Activated T-helper 1 cell treated with anti-CD3 and anti-CD28 coated beads, Interleukin-12 subunit alpha, Interleukin-12 subunit beta, Interleukin-2, Interleukin-4 antibody, amounts not matched to agents 30 ng/mL and 10 ng/mL and 1 ng/mL, durations not matched to agents 14 hours and 24 hours and 36 hours (primary cell): ENCODE measurements around the gene DUSP16. TPM values are rescaled to one million over a fixed set of nuclear protein-coding genes. Genes with fewer than 3 reads are reported as not detected.

ENCODE experiments used
- DNase-seq: peaks from one replicate; pipeline ENCODE4 v3.0.0; 2021; ENCODE audit warnings: low spot score
- H3K27ac Mint-ChIP-seq: one replicate; pipeline ENCODE4 v1.8.0; 2021; ENCODE audit warnings: mild to moderate bottlenecking, mixed read lengths
- H3K27me3 Mint-ChIP-seq: one replicate; pipeline ENCODE4 v1.8.0; 2022; ENCODE audit warnings: mild to moderate bottlenecking, moderate library complexity, mixed read lengths; ENCODE audit not compliant: insufficient read depth
- H3K36me3 Mint-ChIP-seq: one replicate; pipeline ENCODE4 v1.8.0; 2021; ENCODE audit warnings: low read depth, mixed read lengths
- H3K4me1 Mint-ChIP-seq: one replicate; pipeline ENCODE4 v1.8.0; 2021; ENCODE audit warnings: low read depth, mixed read lengths
- H3K4me3 Mint-ChIP-seq: one replicate; pipeline ENCODE4 v1.8.0; 2021; ENCODE audit warnings: mild to moderate bottlenecking, moderate library complexity, mixed read lengths
- H3K9me3 Mint-ChIP-seq: one replicate; pipeline ENCODE4 v1.8.0; 2021; ENCODE audit warnings: mixed read lengths
- intact Hi-C: fragments of 100-400 bp; cut with micrococcal nuclease; formaldehyde crosslinking; loops from one replicate; pipeline ENCODE4 v1.15.1; 2024
- total RNA-seq: library from RNA; stranded (reverse); gene quantifications from 2 replicates; pipeline ENCODE4 v1.2.3, GENCODE V29; 2022

Gene DUSP16
- total RNA-seq, 1 donor from 2014 or later, result 52.0 TPM

- Mint-ChIP-seq H3K27me3 (no peaks in the 10 kb centered on the region), H3K4me3 (peak overlapping the region; percentile 34), H3K9me3 (peaks cover under 1% of the 10 kb centered on the region), H3K27ac (peak overlapping the region; percentile 95), H3K36me3 (peaks cover 17% of the 10 kb centered on the region), H3K4me1 (peaks cover 74% of the 10 kb centered on the region)
- intact Hi-C loops, result loop anchor here (1.0 to 2.0 kb wide), 9 partner anchors 11 to 141 kb away; partner anchors contain the start of gene DUSP16
- no peak for DNase-seq
Measured at GRCh38 chr12:12442548-12443071, 120.1 kb downstream of the DUSP16 start.

DNA sequence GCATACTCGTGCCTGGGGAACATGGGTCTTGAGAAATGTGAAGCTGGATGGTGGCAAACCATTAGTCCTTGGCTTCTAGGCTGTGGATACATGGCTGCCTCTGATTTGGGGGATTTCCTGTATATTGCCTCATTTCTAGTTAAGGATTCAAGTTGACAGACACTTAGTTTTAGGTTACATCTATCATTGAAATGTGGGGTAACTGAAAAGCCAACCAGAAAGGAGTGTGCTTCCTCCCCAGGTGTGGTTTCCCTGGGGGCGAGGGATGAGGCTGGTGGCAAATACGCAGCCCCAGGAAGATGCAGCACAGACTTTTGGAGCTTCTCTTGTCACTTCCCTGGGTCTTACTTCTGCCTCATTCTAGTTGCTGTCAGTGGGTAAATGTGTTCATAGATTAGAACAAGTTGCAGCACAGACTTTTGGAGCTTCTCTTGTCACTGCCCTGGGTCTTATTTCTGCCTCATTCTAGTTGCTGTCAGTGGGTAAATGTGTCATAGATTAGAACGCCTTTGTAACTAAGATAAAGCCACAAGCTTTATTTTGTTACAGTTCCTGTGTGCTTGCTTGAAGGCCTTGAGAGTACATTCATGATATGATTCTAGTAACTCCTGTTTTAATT is 120.7 kb downstream of the DUSP16 start:
- Mint-ChIP-seq H3K27me3 (no peaks in the 10 kb centered on the region), H3K4me1 (peaks cover 72% of the 10 kb centered on the region), H3K9me3 (peaks cover 7% of the 10 kb centered on the region), H3K4me3 (peak overlapping the region; percentile 34), H3K27ac (peak overlapping the region; percentile 95), H3K36me3 (peaks cover 20% of the 10 kb centered on the region)
- peak; percentile 56 for DNase-seq
- intact Hi-C loops, result loop anchor here (1.0 to 2.0 kb wide), 9 partner anchors 11 to 141 kb away; partner anchors contain the start of gene DUSP16

- intact Hi-C loops, result no loop called here
Measured at GRCh38 chr12:12441429-12441807, 121.2 kb downstream of the DUSP16 start.

DNA sequence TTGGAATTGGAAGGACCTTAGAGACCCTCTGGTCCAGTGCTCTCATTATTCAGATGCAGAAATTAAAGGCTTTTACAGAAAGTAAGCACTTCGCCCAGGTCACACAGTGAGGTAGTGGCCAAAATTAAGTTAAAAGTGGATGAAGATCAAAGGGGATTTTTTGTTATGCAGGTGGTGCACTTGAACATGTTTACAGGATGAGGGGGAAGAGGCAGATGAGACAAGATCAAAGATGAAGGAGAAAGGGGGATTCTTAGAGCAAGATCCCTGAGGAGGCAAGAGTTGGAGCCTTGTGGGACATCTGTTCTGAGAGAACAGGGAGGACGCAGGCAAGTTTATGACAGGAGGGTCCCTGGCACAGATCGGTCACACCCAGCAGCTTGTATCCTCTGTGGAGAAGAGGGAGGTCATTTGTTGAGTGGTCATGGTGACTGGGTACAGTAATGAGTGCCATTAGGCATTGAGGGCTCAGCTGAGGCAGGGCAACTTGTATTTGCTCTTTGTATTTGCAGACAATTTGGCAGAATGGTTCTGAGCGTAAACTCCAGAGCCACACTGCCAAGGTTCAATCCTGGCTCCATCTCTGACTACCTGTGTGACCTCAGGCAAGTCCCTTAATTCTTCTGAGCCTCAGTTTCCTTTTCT is 121.8 kb downstream of the DUSP16 start:
- intact Hi-C loops, result no loop called here
- Mint-ChIP-seq H3K4me3 (peak overlapping the region; percentile 54), H3K27ac (peak overlapping the region; percentile 95), H3K27me3 (no peaks in the 10 kb centered on the region), H3K9me3 (peaks cover 10% of the 10 kb centered on the region), H3K36me3 (peaks cover 28% of the 10 kb centered on the region), H3K4me1 (peaks cover 68% of the 10 kb centered on the region)
- DNase-seq, result no peak

More at GRCh38 chr12:12441429-12441807, 121.2 kb downstream of the DUSP16 start:
- no peak for DNase-seq
- Mint-ChIP-seq H3K27ac (peak overlapping the region; percentile 95), H3K4me1 (peaks cover 68% of the 10 kb centered on the region), H3K9me3 (peaks cover 10% of the 10 kb centered on the region), H3K27me3 (no peaks in the 10 kb centered on the region), H3K36me3 (peaks cover 24% of the 10 kb centered on the region), H3K4me3 (peak overlapping the region; percentile 34)

DNA sequence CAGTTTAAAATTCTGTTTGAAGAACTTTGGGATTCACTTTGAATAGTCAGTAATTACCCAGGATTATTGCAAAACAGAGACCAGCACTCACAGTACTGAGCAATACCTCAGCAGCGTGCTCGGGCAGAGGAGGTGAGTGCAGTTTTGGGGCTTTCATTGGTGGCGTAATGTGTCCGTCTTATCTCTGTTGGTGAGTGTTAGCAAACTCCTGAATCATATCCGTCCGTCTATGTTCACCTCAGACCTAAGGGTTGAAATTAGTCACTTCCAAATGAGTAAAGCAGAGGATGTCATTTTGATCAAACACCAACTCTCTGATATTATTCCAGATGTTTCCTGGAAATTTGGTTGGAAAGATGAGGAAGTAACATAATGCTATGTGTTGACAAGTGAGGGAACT is 123.0 kb downstream of the DUSP16 start:
- peaks cover 68% of the 10 kb centered on the region for H3K4me1 Mint-ChIP-seq
- peak overlapping the region; percentile 95 for H3K27ac Mint-ChIP-seq
- no peak overlapping the region for H3K4me3 Mint-ChIP-seq
- H3K9me3 Mint-ChIP-seq, result peaks cover 10% of the 10 kb centered on the region
- peaks cover 32% of the 10 kb centered on the region for H3K36me3 Mint-ChIP-seq
- peak; percentile 49 for DNase-seq
- no peaks in the 10 kb centered on the region for H3K27me3 Mint-ChIP-seq
- intact Hi-C loops, result loop anchor here (1.0 kb wide), 1 partner anchor 59 kb away; no protein-coding TSS in a partner anchor

GRCh38 chr12:12436831-12437345 is 125.8 kb downstream of the DUSP16 start:
- Mint-ChIP-seq H3K4me3 (no peak overlapping the region), H3K36me3 (peaks cover 32% of the 10 kb centered on the region), H3K27ac (no peak overlapping the region), H3K9me3 (peaks cover 10% of the 10 kb centered on the region), H3K4me1 (peaks cover 52% of the 10 kb centered on the region), H3K27me3 (no peaks in the 10 kb centered on the region)
- DNase-seq, result no peak
- intact Hi-C loops, result no loop called here

DNA sequence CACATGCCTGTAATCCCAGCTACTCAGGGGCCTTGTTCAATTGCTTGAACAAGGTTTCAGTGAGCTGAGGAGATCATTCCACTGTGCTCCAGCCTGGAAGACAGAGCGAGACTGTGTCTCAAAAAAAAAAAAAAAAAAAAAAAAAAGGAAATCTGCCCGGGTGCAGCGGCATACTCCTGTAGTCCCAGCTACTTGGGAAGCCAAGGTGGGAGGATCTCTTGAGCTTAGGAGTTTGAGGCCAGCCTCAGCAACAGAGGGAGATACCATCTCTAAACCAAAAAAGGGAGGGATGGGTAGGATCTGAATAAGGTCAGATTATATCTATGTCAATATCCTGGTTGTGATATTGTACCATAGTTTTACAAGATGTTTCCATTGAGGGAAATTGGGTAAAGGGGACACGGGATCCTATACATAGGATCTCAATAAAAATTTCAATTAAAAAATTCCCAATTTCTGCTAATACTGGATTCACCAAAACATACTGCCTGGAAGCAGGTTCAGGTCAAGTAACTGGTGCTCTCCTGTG is 129.4 kb downstream of the DUSP16 start:
- Mint-ChIP-seq H3K4me3 (no peak overlapping the region), H3K27ac (no peak overlapping the region), H3K9me3 (peaks cover 10% of the 10 kb centered on the region), H3K36me3 (peaks cover 21% of the 10 kb centered on the region), H3K4me1 (peaks cover 40% of the 10 kb centered on the region), H3K27me3 (no peaks in the 10 kb centered on the region)
- DNase-seq, result no peak
- intact Hi-C loops, result loop anchor here (5.0 kb wide), 1 partner anchor 36 kb away; no protein-coding TSS in a partner anchor

GRCh38 chr12:12432364-12432763 is 130.3 kb downstream of the DUSP16 start:
- Mint-ChIP-seq H3K4me1 (peaks cover 48% of the 10 kb centered on the region), H3K9me3 (peaks cover 8% of the 10 kb centered on the region), H3K27me3 (no peaks in the 10 kb centered on the region), H3K27ac (no peak overlapping the region), H3K36me3 (peaks cover 16% of the 10 kb centered on the region), H3K4me3 (no peak overlapping the region)
- intact Hi-C loops, result loop anchor here (5.0 kb wide), 1 partner anchor 35 kb away; no protein-coding TSS in a partner anchor
- DNase-seq, result no peak

DNA sequence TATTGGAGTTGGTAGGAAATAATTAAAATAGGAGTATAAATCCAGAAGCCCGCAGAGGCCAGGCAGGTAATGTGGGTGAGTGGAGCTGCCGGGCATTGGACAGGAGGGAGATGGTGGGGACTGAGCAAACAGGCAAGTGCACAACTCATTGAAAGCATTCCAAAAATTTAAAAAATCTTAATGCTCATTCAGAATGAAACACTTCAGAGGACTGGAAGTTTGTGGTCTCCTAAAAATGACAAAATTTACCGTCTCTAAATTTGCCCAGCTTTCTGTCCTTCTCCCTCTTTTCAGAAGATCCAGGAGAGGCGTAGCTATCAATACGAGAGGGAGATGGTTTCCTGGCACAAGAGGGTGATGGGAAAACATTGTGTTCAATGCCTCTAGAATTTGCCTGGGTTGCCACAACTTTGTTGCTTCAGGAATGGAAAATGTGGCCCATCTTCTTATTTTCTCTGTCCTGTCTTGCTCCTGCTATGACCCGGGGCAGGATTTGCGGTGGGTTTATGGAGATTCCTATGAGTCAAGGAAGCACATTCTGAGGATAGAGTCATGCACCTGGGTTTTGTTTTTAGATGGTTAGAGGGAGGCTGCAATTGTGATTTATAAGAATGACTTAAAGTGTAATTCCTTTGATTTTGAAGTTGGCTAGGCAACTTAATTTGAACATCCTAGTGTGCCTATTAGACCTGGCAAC is 133.6 kb downstream of the DUSP16 start:
- no peak for DNase-seq
- Mint-ChIP-seq H3K9me3 (peaks cover 8% of the 10 kb centered on the region), H3K4me1 (peaks cover 58% of the 10 kb centered on the region), H3K27me3 (no peaks in the 10 kb centered on the region), H3K36me3 (peaks cover 16% of the 10 kb centered on the region), H3K4me3 (no peak overlapping the region), H3K27ac (peak overlapping the region; percentile 79)
- intact Hi-C loops, result loop anchor here (1.0 to 5.0 kb wide), 2 partner anchors 33 to 45 kb away; no protein-coding TSS in a partner anchor

GRCh38 chr12:12428047-12428446 is 134.6 kb downstream of the DUSP16 start:
- Mint-ChIP-seq H3K4me1 (peaks cover 52% of the 10 kb centered on the region), H3K27me3 (no peaks in the 10 kb centered on the region), H3K27ac (no peak overlapping the region), H3K36me3 (peaks cover 19% of the 10 kb centered on the region), H3K9me3 (peaks cover 17% of the 10 kb centered on the region), H3K4me3 (no peak overlapping the region)
- intact Hi-C loops, result loop anchor here (1.0 to 5.0 kb wide), 2 partner anchors 34 to 46 kb away; no protein-coding TSS in a partner anchor
- no peak for DNase-seq

DNA sequence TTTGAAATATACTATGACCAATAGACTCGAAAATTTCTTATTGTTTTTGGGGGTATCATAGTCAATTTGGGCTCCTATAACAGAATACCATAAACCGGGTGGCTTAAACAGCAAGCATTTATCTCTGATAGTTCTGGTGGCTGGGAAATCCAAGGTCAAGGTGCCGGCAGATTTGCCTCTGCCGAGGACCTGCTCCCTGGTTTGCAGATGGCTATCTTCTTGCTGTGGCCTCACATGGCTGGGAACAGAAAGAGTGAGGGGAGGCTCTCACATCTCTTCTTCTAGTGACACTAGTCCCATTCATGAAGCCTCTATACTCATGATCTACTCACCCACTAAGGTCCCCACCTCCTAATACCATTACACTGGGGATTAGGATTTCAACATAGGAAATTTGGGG is 135.1 kb downstream of the DUSP16 start:
- intact Hi-C loops, result loop anchor here (5.0 kb wide), 1 partner anchor 35 kb away; no protein-coding TSS in a partner anchor
- peaks cover 17% of the 10 kb centered on the region for H3K9me3 Mint-ChIP-seq

GRCh38 chr12:12425616-12426015 is 137.0 kb downstream of the DUSP16 start:
- H3K27me3 Mint-ChIP-seq, result no peaks in the 10 kb centered on the region
- no peak overlapping the region for H3K4me3 Mint-ChIP-seq
- intact Hi-C loops, result loop anchor here (5.0 kb wide), 1 partner anchor 37 kb away; no protein-coding TSS in a partner anchor
- H3K9me3 Mint-ChIP-seq, result peaks cover 30% of the 10 kb centered on the region
- H3K4me1 Mint-ChIP-seq, result peaks cover 46% of the 10 kb centered on the region
- peaks cover 31% of the 10 kb centered on the region for H3K36me3 Mint-ChIP-seq
- no peak overlapping the region for H3K27ac Mint-ChIP-seq
- DNase-seq, result no peak

More for the DNA sequence above, 135.1 kb downstream of the DUSP16 start:
- H3K27me3 Mint-ChIP-seq, result no peaks in the 10 kb centered on the region
- H3K27ac Mint-ChIP-seq, result peak overlapping the region; percentile 59
- H3K4me3 Mint-ChIP-seq, result no peak overlapping the region
- DNase-seq, result no peak
- peaks cover 19% of the 10 kb centered on the region for H3K36me3 Mint-ChIP-seq
- peaks cover 52% of the 10 kb centered on the region for H3K4me1 Mint-ChIP-seq
